Measurements from ENCODE around the gene PARP1. TPM values are rescaled to one million over a fixed set of nuclear protein-coding genes. Genes with fewer than 3 reads are reported as not detected.

PARP1 gene
- total and polyA plus RNA-seq, 2 experiments from 2014 or later, result 46.2 to 70.4 TPM

DNA sequence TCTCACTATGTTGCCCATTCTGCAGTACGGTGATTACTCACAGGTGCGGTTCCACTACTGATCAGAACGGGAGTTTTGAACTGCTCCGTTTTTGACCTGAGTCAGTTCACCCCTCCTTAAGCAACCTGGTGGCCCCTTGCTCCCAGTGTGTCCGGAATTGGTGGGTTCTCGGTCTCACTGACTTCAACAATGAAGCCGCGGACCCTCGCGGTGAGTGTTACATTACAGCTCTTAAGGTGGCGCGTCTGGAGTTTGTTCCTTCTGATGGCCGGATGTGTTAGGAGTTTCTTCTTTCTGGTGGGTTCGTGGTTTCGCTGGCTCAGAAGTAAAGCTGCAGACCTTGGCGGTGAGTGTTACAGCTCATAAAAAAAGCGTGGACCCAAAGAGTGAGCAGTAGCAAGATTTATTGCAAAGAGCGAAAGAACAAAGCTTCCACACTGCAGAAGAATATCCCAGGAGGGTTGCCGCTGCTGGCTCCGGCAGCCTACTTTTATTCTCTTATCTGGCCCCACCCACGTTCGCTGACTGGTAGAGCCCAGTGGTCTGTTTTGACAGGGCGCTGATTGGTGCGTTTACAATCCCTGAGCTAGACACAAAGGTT, 17.6 kb upstream of the PARP1 start:
- H3F3A ChIP-seq (ENCODE audit: insufficient read depth), result no peaks in the 10 kb centered on the region
- H3K79me2 ChIP-seq (ENCODE audit: insufficient read depth), result no peaks in the 10 kb centered on the region
- DNase-seq, result no peak
- in situ Hi-C loops (cut with MboI), result no loop called here
- H3K9ac ChIP-seq, result no peak overlapping the region
- no peaks in the 10 kb centered on the region for H3K4me1 ChIP-seq (ENCODE audit: insufficient read depth)
- no peaks in the 10 kb centered on the region for H3K9me3 ChIP-seq (ENCODE audit: low read depth)
- no peaks in the 10 kb centered on the region for H3K36me3 ChIP-seq (ENCODE audit: low read depth)
- WGBS, 2 experiments (ENCODE audit: low coverage in 1 of 2, low lambda C conversion rate in 2 of 2, missing lambda C conversion rate in 2 of 2), result 10 to 14% methylated on average over 24 of the region's 24 CpGs
- H3K4me3 ChIP-seq, result no peak overlapping the region
- H3K4me2 ChIP-seq (ENCODE audit: unreplicated experiment), result no peak overlapping the region
- no peak overlapping the region for H2AFZ ChIP-seq
- TF ChIP-seq EZH2phosphoT487 (IDR thresholded peaks at IDR 0.05; ENCODE audit: insufficient read depth, low read depth), result no peak
- no peak for TF ChIP-seq EZH2 (IDR thresholded peaks at IDR 0.05; ENCODE audit: insufficient read depth, poor library complexity, severe bottlenecking)
- H3K27me3 ChIP-seq (replicated peaks; ENCODE audit: insufficient read depth), result peaks cover 24% of the 10 kb centered on the region
- H4K20me1 ChIP-seq (ENCODE audit: insufficient read depth), result no peaks in the 10 kb centered on the region
- no peaks in the 10 kb centered on the region for H3K9me2 ChIP-seq (ENCODE audit: insufficient read depth)
- H3K27ac ChIP-seq, result no peak overlapping the region

DNA sequence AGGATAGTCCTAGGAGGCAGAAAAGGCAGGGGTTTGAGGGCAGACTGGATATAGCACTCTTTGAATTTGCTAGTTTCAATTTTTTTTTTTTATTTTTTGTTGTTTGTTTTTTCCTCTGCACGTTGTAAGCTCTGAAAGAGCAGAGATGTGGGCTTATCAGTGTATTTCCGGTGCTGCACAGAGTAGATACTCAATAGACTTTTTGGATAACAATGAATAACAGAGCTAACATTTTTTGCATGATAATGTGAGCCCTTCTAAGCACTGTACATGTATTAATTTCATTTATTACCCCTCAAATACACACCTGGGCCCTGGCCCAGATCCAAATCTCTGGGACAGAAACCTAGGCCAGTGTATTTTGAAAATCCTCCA, 17.1 kb upstream of the PARP1 start:
- no peak for TF ChIP-seq EZH2phosphoT487 (IDR thresholded peaks at IDR 0.05; ENCODE audit: insufficient read depth, low read depth)
- no peak for TF ChIP-seq EZH2 (IDR thresholded peaks at IDR 0.05; ENCODE audit: insufficient read depth, poor library complexity, severe bottlenecking)

DNA sequence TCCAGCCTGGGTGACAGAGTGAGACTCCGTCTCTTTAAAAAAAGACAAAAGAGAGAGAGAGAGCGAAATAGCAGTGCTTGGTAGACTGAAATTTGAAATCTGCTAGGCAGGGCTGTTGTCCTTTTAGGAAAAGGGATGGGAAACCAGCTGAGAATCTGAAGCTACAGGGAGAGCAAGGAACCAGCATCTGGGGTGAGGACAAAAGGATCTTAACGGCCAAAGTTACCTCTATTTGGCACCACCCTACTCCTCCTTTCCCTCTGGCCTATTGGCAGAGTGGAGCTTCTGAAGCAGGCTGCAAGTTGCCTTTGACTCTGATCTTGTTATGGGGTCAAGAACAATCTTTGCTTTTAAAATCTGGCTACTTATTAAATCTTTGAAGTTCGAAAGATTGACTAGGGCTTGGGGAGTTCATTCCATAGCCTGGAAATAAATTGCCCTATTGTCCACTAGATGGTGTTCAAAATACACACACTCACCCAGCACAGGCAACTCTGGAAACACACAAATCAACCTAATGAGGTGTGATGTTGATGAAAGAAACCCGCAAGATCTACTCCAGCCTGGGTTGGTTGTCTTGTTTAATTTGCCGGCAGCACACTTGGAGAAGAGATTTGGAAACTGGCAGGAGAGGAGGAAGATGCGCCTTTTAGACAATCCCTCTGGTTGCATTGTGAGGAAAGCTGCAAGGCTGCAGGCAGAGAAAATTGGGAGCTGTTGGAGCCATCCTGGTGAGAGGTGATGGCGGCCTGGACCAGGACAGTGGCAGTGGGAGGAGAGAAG, 16.5 kb upstream of the PARP1 start:
- WGBS, 2 experiments (ENCODE audit: low coverage in 1 of 2, low lambda C conversion rate in 2 of 2, missing lambda C conversion rate in 2 of 2), result 32 to 34% methylated on average over 8 of the region's 8 CpGs

More for the DNA sequence above, 17.1 kb upstream of the PARP1 start:
- Histone ChIP-seq H3K9ac (no peak overlapping the region), H2AFZ (no peak overlapping the region), H3K27me3 (replicated peaks; ENCODE audit: insufficient read depth) (peaks cover 24% of the 10 kb centered on the region), H3K36me3 (ENCODE audit: low read depth) (no peaks in the 10 kb centered on the region), H3K4me3 (no peak overlapping the region), H4K20me1 (ENCODE audit: insufficient read depth) (no peaks in the 10 kb centered on the region), H3K27ac (no peak overlapping the region), H3K4me2 (ENCODE audit: unreplicated experiment) (no peak overlapping the region), H3K79me2 (ENCODE audit: insufficient read depth) (no peaks in the 10 kb centered on the region), H3K4me1 (ENCODE audit: insufficient read depth) (no peaks in the 10 kb centered on the region), H3K9me2 (ENCODE audit: insufficient read depth) (no peaks in the 10 kb centered on the region), H3F3A (ENCODE audit: insufficient read depth) (no peaks in the 10 kb centered on the region), H3K9me3 (ENCODE audit: low read depth) (no peaks in the 10 kb centered on the region)
- in situ Hi-C loops (cut with MboI), result no loop called here
- 9 to 26% methylated on average over 2 of the region's 2 CpGs for WGBS, 2 experiments (ENCODE audit: low coverage in 1 of 2, low lambda C conversion rate in 2 of 2, missing lambda C conversion rate in 2 of 2)
- no peak for DNase-seq

DNA sequence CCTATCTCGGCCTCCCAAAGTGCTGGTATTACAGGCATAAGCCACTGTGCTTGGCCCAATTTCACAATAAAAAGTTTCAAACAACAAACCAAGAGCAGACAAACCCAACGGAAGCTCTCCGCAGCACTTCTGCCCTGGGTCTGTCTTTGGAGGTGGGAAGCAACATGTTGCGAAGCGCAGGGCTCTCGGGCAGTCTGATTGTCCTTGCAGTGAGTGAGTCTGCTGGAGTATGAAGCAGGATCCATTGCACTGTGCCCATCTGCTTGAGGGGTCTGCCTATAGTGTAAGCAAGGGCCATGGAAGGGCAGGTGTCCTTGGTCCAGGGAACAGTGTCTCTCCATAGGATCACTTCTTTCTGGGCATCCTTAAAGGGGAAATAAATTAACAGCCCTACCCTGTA, 14.6 kb upstream of the PARP1 start:
- Histone ChIP-seq H3K36me3 (ENCODE audit: low read depth) (no peaks in the 10 kb centered on the region), H3K9me2 (ENCODE audit: insufficient read depth) (no peaks in the 10 kb centered on the region), H3K4me2 (ENCODE audit: unreplicated experiment) (no peak overlapping the region), H3K9ac (no peak overlapping the region), H3K4me3 (no peak overlapping the region), H3K27me3 (replicated peaks; ENCODE audit: insufficient read depth) (peaks cover 31% of the 10 kb centered on the region), H3F3A (ENCODE audit: insufficient read depth) (no peaks in the 10 kb centered on the region), H3K27ac (no peak overlapping the region), H2AFZ (no peak overlapping the region), H3K79me2 (ENCODE audit: insufficient read depth) (no peaks in the 10 kb centered on the region), H4K20me1 (ENCODE audit: insufficient read depth) (no peaks in the 10 kb centered on the region), H3K4me1 (ENCODE audit: insufficient read depth) (no peaks in the 10 kb centered on the region), H3K9me3 (ENCODE audit: low read depth) (no peaks in the 10 kb centered on the region)
- DNase-seq, result no peak
- in situ Hi-C loops (cut with MboI), result no loop called here
- WGBS, 2 experiments (ENCODE audit: low coverage in 1 of 2, low lambda C conversion rate in 2 of 2, missing lambda C conversion rate in 2 of 2), result 87 to 92% methylated on average over 6 of the region's 6 CpGs
- no peak for TF ChIP-seq EZH2phosphoT487 (IDR thresholded peaks at IDR 0.05; ENCODE audit: insufficient read depth, low read depth)
- no peak for TF ChIP-seq EZH2 (IDR thresholded peaks at IDR 0.05; ENCODE audit: insufficient read depth, poor library complexity, severe bottlenecking)

More for the DNA sequence above, 16.5 kb upstream of the PARP1 start:
- H4K20me1 ChIP-seq (ENCODE audit: insufficient read depth), result no peaks in the 10 kb centered on the region
- H3K4me3 ChIP-seq, result no peak overlapping the region
- H3K36me3 ChIP-seq (ENCODE audit: low read depth), result no peaks in the 10 kb centered on the region
- in situ Hi-C loops (cut with MboI), result no loop called here
- H3K9me3 ChIP-seq (ENCODE audit: low read depth), result no peaks in the 10 kb centered on the region
- no peaks in the 10 kb centered on the region for H3K9me2 ChIP-seq (ENCODE audit: insufficient read depth)
- no peak overlapping the region for H3K9ac ChIP-seq
- H3K4me2 ChIP-seq (ENCODE audit: unreplicated experiment), result no peak overlapping the region
- peaks cover 24% of the 10 kb centered on the region for H3K27me3 ChIP-seq (replicated peaks; ENCODE audit: insufficient read depth)
- no peaks in the 10 kb centered on the region for H3K79me2 ChIP-seq (ENCODE audit: insufficient read depth)
- TF ChIP-seq EZH2 (IDR thresholded peaks at IDR 0.05; ENCODE audit: insufficient read depth, poor library complexity, severe bottlenecking) (no peak), EZH2phosphoT487 (IDR thresholded peaks at IDR 0.05; ENCODE audit: insufficient read depth, low read depth) (no peak)
- H3K4me1 ChIP-seq (ENCODE audit: insufficient read depth), result no peaks in the 10 kb centered on the region
- H3F3A ChIP-seq (ENCODE audit: insufficient read depth), result no peaks in the 10 kb centered on the region
- H2AFZ ChIP-seq, result no peak overlapping the region
- H3K27ac ChIP-seq, result no peak overlapping the region
- DNase-seq, result peak; percentile 49
